ENCODE data around the gene PACSIN2.

GRCh38 chr22:42957958-42958357 is 57.0 kb downstream of the PACSIN2 start:
- TF ChIP-seq CTCF (IDR thresholded peaks at IDR 0.05; ENCODE audit: insufficient read depth, low read length, poor library complexity, severe bottlenecking): no peak
- TF ChIP-seq EZH2phosphoT487 (conservative IDR thresholded peaks at IDR 0.05; ENCODE audit: low read length): no peak
